ENCODE data around the gene CDH4. TPM values are rescaled to one million over a fixed set of nuclear protein-coding genes. Genes with fewer than 3 reads are reported as not detected.

CDH4 gene
- polyA plus RNA-seq, 1 donor (not counting 4 experiments of a cell fraction or from before 2014, with no cell fraction given): 2.2 TPM

- FAIRE-seq: no peak
- dilution Hi-C loops (cut with MboI; ENCODE audit: extremely low pct_ligation_motif_present, low sequenced_read_pairs): no loop called here
- Histone ChIP-seq H3K9me3 (ENCODE audit: control insufficient read depth, low read depth, low read length) (no peaks in the 10 kb centered on the region), H3K4me1 (ENCODE audit: control insufficient read depth, extremely low read depth, insufficient read depth, low read length) (peaks cover 30% of the 10 kb centered on the region), H3K9me1 (ENCODE audit: control insufficient read depth, extremely low read depth, insufficient read depth, low read length) (peaks cover 4% of the 10 kb centered on the region), H3K27me3 (ENCODE audit: control insufficient read depth, extremely low read depth, insufficient read depth, low read length) (no peaks in the 10 kb centered on the region), H3K4me3 (ENCODE audit: control insufficient read depth in 2 of 3, extremely low read depth in 1 of 3, insufficient read depth in 2 of 3, low read depth in 1 of 3, low read length in 3 of 3) (no peak overlapping the region), H3K36me3 (ENCODE audit: control insufficient read depth in 2 of 2, extremely low read depth in 1 of 2, insufficient read depth in 2 of 2, low read length in 2 of 2) (no peaks in the 10 kb centered on the region), H3K27ac (ENCODE audit: control insufficient read depth, insufficient read depth, low read length) (no peak overlapping the region), H3K4me2 (ENCODE audit: control insufficient read depth, extremely low read depth, insufficient read depth, low read depth, low read length) (peak overlapping the region; percentile 64), H2AFZ (ENCODE audit: control insufficient read depth, low read length) (no peak overlapping the region), H4K20me1 (ENCODE audit: control insufficient read depth, extremely low read depth, insufficient read depth, low read length) (peaks cover 19% of the 10 kb centered on the region), H3K79me2 (ENCODE audit: control insufficient read depth, insufficient read depth, low read length) (no peaks in the 10 kb centered on the region), H3K9ac (ENCODE audit: control insufficient read depth, extremely low read depth, insufficient read depth, low read length) (no peak overlapping the region)
- DNase-seq (ENCODE audit: low read depth, low spot score): no peak
- no peak for TF ChIP-seq CTCF (optimal IDR thresholded peaks at IDR 0.05 in 1 of 3, IDR thresholded peaks at IDR 0.05 in 1 of 3, conservative IDR thresholded peaks at IDR 0.05 in 1 of 3; ENCODE audit: extremely low read depth in 1 of 3, insufficient read depth in 2 of 3, low read length in 3 of 3)
- TF ChIP-seq EZH2 (IDR thresholded peaks at IDR 0.05; ENCODE audit: low read length): no peak
Observed at GRCh38 chr20:61354001-61354390, 101.9 kb downstream of the CDH4 start.

GRCh38 chr20:61354501-61354900 is 102.4 kb downstream of the CDH4 start:
- Histone ChIP-seq H3K79me2 (ENCODE audit: control insufficient read depth, insufficient read depth, low read length) (no peaks in the 10 kb centered on the region), H2AFZ (ENCODE audit: control insufficient read depth, low read length) (no peak overlapping the region), H3K4me1 (ENCODE audit: control insufficient read depth, extremely low read depth, insufficient read depth, low read length) (peaks cover 30% of the 10 kb centered on the region), H3K4me3 (ENCODE audit: control insufficient read depth in 2 of 3, extremely low read depth in 1 of 3, insufficient read depth in 2 of 3, low read depth in 1 of 3, low read length in 3 of 3) (no peak overlapping the region), H3K27me3 (ENCODE audit: control insufficient read depth, extremely low read depth, insufficient read depth, low read length) (no peaks in the 10 kb centered on the region), H3K27ac (ENCODE audit: control insufficient read depth, insufficient read depth, low read length) (no peak overlapping the region), H3K9ac (ENCODE audit: control insufficient read depth, extremely low read depth, insufficient read depth, low read length) (no peak overlapping the region), H3K4me2 (ENCODE audit: control insufficient read depth, extremely low read depth, insufficient read depth, low read depth, low read length) (no peak overlapping the region), H3K9me1 (ENCODE audit: control insufficient read depth, extremely low read depth, insufficient read depth, low read length) (peaks cover 4% of the 10 kb centered on the region), H4K20me1 (ENCODE audit: control insufficient read depth, extremely low read depth, insufficient read depth, low read length) (peaks cover 19% of the 10 kb centered on the region), H3K36me3 (ENCODE audit: control insufficient read depth in 2 of 2, extremely low read depth in 1 of 2, insufficient read depth in 2 of 2, low read length in 2 of 2) (no peaks in the 10 kb centered on the region), H3K9me3 (ENCODE audit: control insufficient read depth, low read depth, low read length) (no peaks in the 10 kb centered on the region)
- FAIRE-seq (no peak), DNase-seq (ENCODE audit: low read depth, low spot score) (no peak)
- dilution Hi-C loops (cut with MboI; ENCODE audit: extremely low pct_ligation_motif_present, low sequenced_read_pairs): no loop called here
- TF ChIP-seq EZH2 (IDR thresholded peaks at IDR 0.05; ENCODE audit: low read length) (no peak), CTCF (optimal IDR thresholded peaks at IDR 0.05 in 1 of 3, IDR thresholded peaks at IDR 0.05 in 1 of 3, conservative IDR thresholded peaks at IDR 0.05 in 1 of 3; ENCODE audit: extremely low read depth in 1 of 3, insufficient read depth in 2 of 3, low read length in 3 of 3) (no peak)

All from keratinocyte (primary cell).